ENCODE results near the gene METTL25B. TPM values are rescaled to one million over a fixed set of nuclear protein-coding genes. Genes with fewer than 3 reads are reported as not detected.
A peak's percentile ranks its signal among the peaks of the same experiment; 100 is the strongest.

The METTL25B gene
- total and polyA plus RNA-seq, 2 of the 13 experiments (the other 11 are each of a cell fraction or from before 2014, with no cell fraction given), result 11.9 to 24.0 TPM

DNA sequence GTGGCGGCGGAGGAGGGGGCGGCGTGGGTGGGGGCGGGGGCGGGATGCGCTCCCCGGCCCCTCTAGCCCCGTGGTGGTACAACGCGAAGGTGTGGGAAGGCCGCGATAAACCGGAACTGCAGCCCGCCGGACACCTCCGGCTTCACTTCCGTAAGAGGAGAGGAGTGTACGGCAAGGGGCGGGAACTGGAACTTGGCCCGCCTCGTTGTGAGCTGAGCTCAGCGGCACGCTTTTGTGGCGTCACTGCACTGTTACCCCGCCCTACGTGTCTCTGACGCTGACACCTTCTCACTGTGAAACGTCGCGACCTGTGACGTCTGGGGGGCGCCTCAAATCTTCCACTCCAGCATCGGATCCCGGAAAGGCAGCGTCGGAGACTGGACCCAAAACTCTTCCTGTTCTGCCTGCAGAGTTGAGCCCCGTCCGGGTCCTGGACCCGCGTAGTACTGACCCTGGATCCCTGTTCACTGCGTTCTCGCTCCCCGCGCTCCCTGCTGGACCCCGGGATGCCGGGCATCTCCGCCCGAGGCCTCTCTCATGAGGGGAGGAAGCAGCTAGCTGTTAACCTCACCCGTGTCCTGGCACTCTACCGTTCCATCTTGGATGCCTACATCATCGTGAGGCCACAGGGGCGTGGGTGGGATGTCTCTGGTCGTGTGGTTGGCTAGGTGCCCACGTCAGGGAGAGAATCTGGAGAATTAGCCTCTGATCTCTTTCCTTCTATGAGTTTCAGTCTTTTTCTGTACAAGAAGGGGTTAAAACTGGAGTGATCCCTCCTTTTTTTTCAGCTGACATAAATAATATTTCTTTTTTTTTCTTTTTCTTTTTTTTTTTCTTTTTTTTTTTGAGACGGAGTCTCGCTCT lies 562 bp downstream of the METTL25B start, which contains the start of gene ISG20L2 (continued):
- TF ChIP-seq NR3C1 (CRISPR knock-in tag; IDR thresholded peaks at IDR 0.05) (no peak), ZNF839 (CRISPR knock-in tag; IDR thresholded peaks at IDR 0.05; ENCODE audit: borderline replicate concordance) (no peak), ZNF75D (CRISPR knock-in tag; IDR thresholded peaks at IDR 0.05; ENCODE audit: borderline replicate concordance) (no peak), ZNF747 (CRISPR knock-in tag; IDR thresholded peaks at IDR 0.05; ENCODE audit: borderline replicate concordance) (no peak; the same call in 1 of the 2 replicates), ZNF441 (CRISPR knock-in tag; IDR thresholded peaks at IDR 0.05; ENCODE audit: borderline replicate concordance) (no peak), FLYWCH1 (CRISPR knock-in tag; IDR thresholded peaks at IDR 0.05) (no peak), U2AF2 (IDR thresholded peaks at IDR 0.05; ENCODE audit: low read depth, low read length) (no peak), ZNF274 (CRISPR knock-in tag; IDR thresholded peaks at IDR 0.05) (no peak), HMG20A (CRISPR knock-in tag; IDR thresholded peaks at IDR 0.05; ENCODE audit: borderline replicate concordance) (no peak), TCF7 (IDR thresholded peaks at IDR 0.05; ENCODE audit: low read depth) (no peak), NFYC (CRISPR knock-in tag; IDR thresholded peaks at IDR 0.05) (no peak), AGO1 (IDR thresholded peaks at IDR 0.05; ENCODE audit: low read depth, low read length, poor library complexity, severe bottlenecking) (no peak), PPARG (CRISPR knock-in tag; conservative IDR thresholded peaks at IDR 0.05) (no peak), FOXM1 (CRISPR knock-in tag; IDR thresholded peaks at IDR 0.05) (no peak; the same call in 1 of the 2 replicates)
- TF ChIP-seq, protein P1, sequence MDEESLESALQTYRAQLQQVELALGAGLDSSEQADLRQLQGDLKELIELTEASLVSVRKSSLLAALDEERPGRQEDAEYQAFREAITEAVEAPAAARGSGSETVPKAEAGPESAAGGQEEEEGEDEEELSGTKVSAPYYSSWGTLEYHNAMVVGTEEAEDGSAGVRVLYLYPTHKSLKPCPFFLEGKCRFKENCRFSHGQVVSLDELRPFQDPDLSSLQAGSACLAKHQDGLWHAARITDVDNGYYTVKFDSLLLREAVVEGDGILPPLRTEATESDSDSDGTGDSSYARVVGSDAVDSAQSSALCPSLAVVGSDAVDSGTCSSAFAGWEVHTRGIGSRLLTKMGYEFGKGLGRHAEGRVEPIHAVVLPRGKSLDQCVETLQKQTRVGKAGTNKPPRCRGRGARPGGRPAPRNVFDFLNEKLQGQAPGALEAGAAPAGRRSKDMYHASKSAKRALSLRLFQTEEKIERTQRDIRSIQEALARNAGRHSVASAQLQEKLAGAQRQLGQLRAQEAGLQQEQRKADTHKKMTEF (CRISPR knock-in tag; IDR thresholded peaks at IDR 0.05), result peak; percentile 53; the same call in 1 of the 2 replicates
- TF ChIP-seq, protein P2, sequence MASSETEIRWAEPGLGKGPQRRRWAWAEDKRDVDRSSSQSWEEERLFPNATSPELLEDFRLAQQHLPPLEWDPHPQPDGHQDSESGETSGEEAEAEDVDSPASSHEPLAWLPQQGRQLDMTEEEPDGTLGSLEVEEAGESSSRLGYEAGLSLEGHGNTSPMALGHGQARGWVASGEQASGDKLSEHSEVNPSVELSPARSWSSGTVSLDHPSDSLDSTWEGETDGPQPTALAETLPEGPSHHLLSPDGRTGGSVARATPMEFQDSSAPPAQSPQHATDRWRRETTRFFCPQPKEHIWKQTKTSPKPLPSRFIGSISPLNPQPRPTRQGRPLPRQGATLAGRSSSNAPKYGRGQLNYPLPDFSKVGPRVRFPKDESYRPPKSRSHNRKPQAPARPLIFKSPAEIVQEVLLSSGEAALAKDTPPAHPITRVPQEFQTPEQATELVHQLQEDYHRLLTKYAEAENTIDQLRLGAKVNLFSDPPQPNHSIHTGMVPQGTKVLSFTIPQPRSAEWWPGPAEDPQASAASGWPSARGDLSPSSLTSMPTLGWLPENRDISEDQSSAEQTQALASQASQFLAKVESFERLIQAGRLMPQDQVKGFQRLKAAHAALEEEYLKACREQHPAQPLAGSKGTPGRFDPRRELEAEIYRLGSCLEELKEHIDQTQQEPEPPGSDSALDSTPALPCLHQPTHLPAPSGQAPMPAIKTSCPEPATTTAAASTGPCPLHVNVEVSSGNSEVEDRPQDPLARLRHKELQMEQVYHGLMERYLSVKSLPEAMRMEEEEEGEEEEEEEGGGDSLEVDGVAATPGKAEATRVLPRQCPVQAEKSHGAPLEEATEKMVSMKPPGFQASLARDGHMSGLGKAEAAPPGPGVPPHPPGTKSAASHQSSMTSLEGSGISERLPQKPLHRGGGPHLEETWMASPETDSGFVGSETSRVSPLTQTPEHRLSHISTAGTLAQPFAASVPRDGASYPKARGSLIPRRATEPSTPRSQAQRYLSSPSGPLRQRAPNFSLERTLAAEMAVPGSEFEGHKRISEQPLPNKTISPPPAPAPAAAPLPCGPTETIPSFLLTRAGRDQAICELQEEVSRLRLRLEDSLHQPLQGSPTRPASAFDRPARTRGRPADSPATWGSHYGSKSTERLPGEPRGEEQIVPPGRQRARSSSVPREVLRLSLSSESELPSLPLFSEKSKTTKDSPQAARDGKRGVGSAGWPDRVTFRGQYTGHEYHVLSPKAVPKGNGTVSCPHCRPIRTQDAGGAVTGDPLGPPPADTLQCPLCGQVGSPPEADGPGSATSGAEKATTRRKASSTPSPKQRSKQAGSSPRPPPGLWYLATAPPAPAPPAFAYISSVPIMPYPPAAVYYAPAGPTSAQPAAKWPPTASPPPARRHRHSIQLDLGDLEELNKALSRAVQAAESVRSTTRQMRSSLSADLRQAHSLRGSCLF (CRISPR knock-in tag; IDR thresholded peaks at IDR 0.05; ENCODE audit: borderline replicate concordance), result no peak
- TF ChIP-seq, protein P3, sequence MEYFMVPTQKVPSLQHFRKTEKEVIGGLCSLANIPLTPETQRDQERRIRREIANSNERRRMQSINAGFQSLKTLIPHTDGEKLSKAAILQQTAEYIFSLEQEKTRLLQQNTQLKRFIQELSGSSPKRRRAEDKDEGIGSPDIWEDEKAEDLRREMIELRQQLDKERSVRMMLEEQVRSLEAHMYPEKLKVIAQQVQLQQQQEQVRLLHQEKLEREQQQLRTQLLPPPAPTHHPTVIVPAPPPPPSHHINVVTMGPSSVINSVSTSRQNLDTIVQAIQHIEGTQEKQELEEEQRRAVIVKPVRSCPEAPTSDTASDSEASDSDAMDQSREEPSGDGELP (IDR thresholded peaks at IDR 0.05; ENCODE audit: borderline replicate concordance, low read depth), result no peak
- TF ChIP-seq, protein P4, sequence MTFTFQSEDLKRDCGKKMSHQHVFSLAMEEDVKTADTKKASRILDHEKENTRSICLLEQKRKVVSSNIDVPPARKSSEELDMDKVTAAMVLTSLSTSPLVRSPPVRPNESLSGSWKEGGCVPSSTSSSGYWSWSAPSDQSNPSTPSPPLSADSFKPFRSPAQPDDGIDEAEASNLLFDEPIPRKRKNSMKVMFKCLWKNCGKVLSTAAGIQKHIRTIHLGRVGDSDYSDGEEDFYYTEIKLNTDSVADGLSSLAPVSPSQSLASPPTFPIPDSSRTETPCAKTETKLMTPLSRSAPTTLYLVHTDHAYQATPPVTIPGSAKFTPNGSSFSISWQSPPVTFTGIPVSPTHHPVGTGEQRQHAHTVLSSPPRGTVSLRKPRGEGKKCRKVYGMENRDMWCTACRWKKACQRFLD (CRISPR knock-in tag; IDR thresholded peaks at IDR 0.05; ENCODE audit: borderline replicate concordance), result no peak
- TF ChIP-seq, protein P5, sequence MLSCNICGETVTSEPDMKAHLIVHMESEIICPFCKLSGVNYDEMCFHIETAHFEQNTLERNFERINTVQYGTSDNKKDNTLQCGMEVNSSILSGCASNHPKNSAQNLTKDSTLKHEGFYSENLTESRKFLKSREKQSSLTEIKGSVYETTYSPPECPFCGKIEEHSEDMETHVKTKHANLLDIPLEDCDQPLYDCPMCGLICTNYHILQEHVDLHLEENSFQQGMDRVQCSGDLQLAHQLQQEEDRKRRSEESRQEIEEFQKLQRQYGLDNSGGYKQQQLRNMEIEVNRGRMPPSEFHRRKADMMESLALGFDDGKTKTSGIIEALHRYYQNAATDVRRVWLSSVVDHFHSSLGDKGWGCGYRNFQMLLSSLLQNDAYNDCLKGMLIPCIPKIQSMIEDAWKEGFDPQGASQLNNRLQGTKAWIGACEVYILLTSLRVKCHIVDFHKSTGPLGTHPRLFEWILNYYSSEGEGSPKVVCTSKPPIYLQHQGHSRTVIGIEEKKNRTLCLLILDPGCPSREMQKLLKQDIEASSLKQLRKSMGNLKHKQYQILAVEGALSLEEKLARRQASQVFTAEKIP (CRISPR knock-in tag; IDR thresholded peaks at IDR 0.05; ENCODE audit: borderline replicate concordance), result no peak

All from HepG2 (cell line).